Esophagus muscularis mucosa (tissue), 4 donors: ENCODE measurements around the gene FBXO5. TPM values are rescaled to one million over a fixed set of nuclear protein-coding genes. Genes with fewer than 3 reads are reported as not detected.

Experiments used
- DNase-seq: peaks from one replicate; pipeline ENCODE4 v3.0.0-alpha.2; 2017; ENCODE audit errors: extremely low spot score
- H3K27ac ChIP-seq, 4 donors: fragments of 200-600 bp; sonication (generic); replicated peaks in 1 of 4; 1 replicate in 3 of 4; 2 replicates in 1 of 4; pipeline ENCODE4 v1.5.1; 2016 to 2019; ENCODE audit warnings: mild to moderate bottlenecking in 1 of 4
- H3K27me3 ChIP-seq, 4 donors: fragments of 200-600 bp; sonication (generic); one replicate each; pipeline versions ENCODE4 v1.5.1 to v1.6.0; 2016 to 2019
- H3K36me3 ChIP-seq, 4 donors: fragments of 200-600 bp; sonication (generic); one replicate each; pipeline ENCODE4 v1.5.1; 2016 to 2019
- H3K4me1 ChIP-seq, 4 donors: fragments of 200-600 bp; sonication (generic); one replicate each; pipeline ENCODE4 v1.5.1; 2016 to 2019
- H3K4me3 ChIP-seq, 4 donors: fragments of 200-600 bp; sonication (generic); 1 replicate in 2 of 4; 2 replicates in 2 of 4; pipeline ENCODE4 v1.5.1; 2016 to 2019; ENCODE audit warnings: mild to moderate bottlenecking in 4 of 4, moderate library complexity in 1 of 4
- H3K9me3 ChIP-seq, 4 donors: fragments of 200-600 bp; sonication (generic); 1 replicate in 3 of 4; 2 replicates in 1 of 4; pipeline ENCODE4 v1.5.1; 2016 to 2019
- EP300 ChIP-seq: sonication (generic); formaldehyde crosslinking; IDR thresholded peaks from one replicate; pipeline ENCODE4 v1.6.1; 2017; ENCODE audit warnings: antibody characterized with exemption
- POLR2A ChIP-seq: fragments of 450-650 bp; IDR thresholded peaks from one replicate; pipeline ENCODE4 v1.6.1; 2017; ENCODE audit warnings: antibody characterized with exemption, moderate library complexity, mild to moderate bottlenecking, low read depth
- POLR2AphosphoS5 ChIP-seq, 2 donors: sonication (generic); formaldehyde crosslinking; IDR thresholded peaks; one replicate each; pipeline ENCODE4 v1.6.1; 2017; ENCODE audit warnings: antibody characterized with exemption in 2 of 2
- WGBS: methylation state at CpG from one replicate; pipeline ENCODE4 v1.1.5; 2018; 5-methylcytosine and 5-hydroxymethylcytosine counted together
- intact Hi-C: fragments of 100-400 bp; cut with DNase I; formaldehyde crosslinking; loops from one replicate; pipeline ENCODE4 v1.15.1; 2023
- total RNA-seq, 4 donors: library from RNA; depleted of rRNA; stranded (reverse); fragments of >200 nt; gene quantifications; one replicate each; pipeline versions ENCODE4 v1.1.0 to v1.2.1, GENCODE V29; 2016
- TF ChIP-seq, protein P1 (sequence below), 3 experiments: fragments of 200-600 bp in 2 of 3; fragments of 450-650 bp in 1 of 3; sonication (generic) in 2 of 3; IDR thresholded peaks; one replicate each; pipeline ENCODE4 v1.5.1; 2017 to 2019; ENCODE audit warnings: antibody characterized with exemption in 3 of 3, mild to moderate bottlenecking in 2 of 3, moderate library complexity in 1 of 3

FBXO5 gene
- total RNA-seq, 4 donors from 2014 or later, result 2.1 to 6.3 (median 4.1) TPM

DNA sequence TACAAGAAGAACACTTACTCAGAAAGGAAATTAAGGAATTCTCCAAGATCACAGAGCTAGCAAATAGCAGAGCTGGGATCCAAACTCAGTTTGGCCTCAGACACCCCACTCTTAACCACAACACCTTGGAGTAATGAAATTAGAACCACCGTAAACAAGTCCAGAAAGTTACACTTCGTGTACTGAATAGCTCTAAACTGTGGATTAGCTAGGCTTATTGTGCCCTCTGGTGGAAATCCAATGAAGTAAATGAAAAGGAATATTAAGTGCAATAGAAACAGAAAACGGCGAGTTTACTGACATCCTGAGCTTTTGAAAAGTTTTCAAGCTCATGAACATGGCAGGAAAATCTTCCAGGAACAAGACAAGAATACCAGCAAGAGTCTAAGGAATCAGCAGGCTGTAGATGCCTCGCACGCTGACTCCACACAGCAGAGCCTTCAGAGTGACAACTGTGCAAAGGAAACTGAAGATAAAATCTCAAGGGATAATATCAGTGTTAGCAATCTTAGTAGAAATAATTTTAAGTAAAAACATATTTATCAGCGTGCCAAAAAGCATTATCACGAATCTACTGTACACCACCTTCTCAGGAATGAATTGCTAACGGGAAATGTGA is 34.6 kb downstream of the FBXO5 start:
- Histone ChIP-seq H3K36me3 (no peaks in the 10 kb centered on the region), H3K4me1 (peaks cover 5 to 8% (median 6%) of the 10 kb centered on the region in 4 donors), H3K27me3 (peaks cover 0 to 5% (median 0%) of the 10 kb centered on the region in 4 donors), H3K9me3 (no peaks in the 10 kb centered on the region), H3K4me3 (peak overlapping the region in 1 of 4 donors; percentile 15), H3K27ac (no peak overlapping the region)
- intact Hi-C loops, result loop anchor here (5.0 kb wide), 1 partner anchor 86 kb away; no protein-coding TSS in a partner anchor
- TF ChIP-seq POLR2AphosphoS5 (IDR thresholded peaks at IDR 0.05) (no peak), EP300 (no peak)
- TF ChIP-seq, protein P1, sequence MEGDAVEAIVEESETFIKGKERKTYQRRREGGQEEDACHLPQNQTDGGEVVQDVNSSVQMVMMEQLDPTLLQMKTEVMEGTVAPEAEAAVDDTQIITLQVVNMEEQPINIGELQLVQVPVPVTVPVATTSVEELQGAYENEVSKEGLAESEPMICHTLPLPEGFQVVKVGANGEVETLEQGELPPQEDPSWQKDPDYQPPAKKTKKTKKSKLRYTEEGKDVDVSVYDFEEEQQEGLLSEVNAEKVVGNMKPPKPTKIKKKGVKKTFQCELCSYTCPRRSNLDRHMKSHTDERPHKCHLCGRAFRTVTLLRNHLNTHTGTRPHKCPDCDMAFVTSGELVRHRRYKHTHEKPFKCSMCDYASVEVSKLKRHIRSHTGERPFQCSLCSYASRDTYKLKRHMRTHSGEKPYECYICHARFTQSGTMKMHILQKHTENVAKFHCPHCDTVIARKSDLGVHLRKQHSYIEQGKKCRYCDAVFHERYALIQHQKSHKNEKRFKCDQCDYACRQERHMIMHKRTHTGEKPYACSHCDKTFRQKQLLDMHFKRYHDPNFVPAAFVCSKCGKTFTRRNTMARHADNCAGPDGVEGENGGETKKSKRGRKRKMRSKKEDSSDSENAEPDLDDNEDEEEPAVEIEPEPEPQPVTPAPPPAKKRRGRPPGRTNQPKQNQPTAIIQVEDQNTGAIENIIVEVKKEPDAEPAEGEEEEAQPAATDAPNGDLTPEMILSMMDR (IDR thresholded peaks at IDR 0.05), result peak; percentile 47 to 61 (median 58)
- WGBS, result 30% methylated on average over 9 of the region's 9 CpGs
- DNase-seq, result no peak

DNA sequence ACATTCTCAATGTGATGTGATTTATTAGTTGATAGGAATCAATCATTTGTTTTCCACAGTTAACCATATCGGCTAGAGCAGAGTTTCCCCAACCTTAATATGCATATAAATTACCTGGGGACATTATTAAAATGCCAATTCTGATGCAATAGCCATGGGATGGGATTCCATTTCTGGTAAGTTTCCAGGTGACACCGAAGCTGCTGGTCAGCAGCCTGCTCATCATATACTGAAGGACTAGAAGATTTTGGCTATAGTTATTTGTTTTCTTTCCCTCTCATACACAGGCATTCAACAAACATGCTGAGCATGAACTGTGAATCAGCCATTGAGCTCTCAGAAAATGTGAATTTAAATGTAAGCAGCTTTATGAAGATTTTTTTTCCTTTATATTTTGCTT is 35.8 kb downstream of the FBXO5 start:
- no peak overlapping the region for H3K4me3 ChIP-seq
- intact Hi-C loops, result loop anchor here (5.0 kb wide), 1 partner anchor 85 kb away; no protein-coding TSS in a partner anchor
- peaks cover 0 to 5% (median 0%) of the 10 kb centered on the region in 4 donors for H3K27me3 ChIP-seq
- H3K9me3 ChIP-seq, result no peaks in the 10 kb centered on the region
- TF ChIP-seq POLR2A (no peak), POLR2AphosphoS5 (IDR thresholded peaks at IDR 0.05) (no peak), EP300 (no peak)
- TF ChIP-seq, protein P1 (IDR thresholded peaks at IDR 0.05), result no peak
- H3K36me3 ChIP-seq, result no peaks in the 10 kb centered on the region
- DNase-seq, result no peak
- peaks cover 5 to 8% (median 6%) of the 10 kb centered on the region in 4 donors for H3K4me1 ChIP-seq
- WGBS, result 68% methylated on average over 2 of the region's 2 CpGs
- H3K27ac ChIP-seq, result no peak overlapping the region

DNA sequence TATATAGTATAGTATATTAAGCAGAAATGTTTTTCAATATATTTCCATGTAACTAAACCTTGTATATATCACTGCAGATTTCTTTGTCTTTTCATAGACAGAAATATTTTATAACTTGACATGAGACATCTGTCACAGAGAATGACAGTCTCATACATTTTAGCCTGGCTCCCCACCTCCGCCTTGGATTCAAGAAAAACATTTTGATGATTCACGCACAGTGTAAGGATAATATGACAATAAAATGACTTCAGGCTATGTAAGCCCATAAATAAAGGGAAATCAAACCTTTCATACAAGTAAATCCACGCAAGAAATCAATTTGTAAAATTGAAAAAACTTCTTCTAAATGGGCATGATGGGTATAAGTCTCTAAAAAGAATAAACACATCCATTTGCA is 36.4 kb downstream of the FBXO5 start:
- H3K4me3 ChIP-seq, result no peak overlapping the region
- no peaks in the 10 kb centered on the region for H3K36me3 ChIP-seq
- no peak overlapping the region for H3K27ac ChIP-seq
- H3K9me3 ChIP-seq, result no peaks in the 10 kb centered on the region
- no peak for DNase-seq
- TF ChIP-seq EP300 (no peak), POLR2A (no peak), POLR2AphosphoS5 (IDR thresholded peaks at IDR 0.05) (no peak)
- TF ChIP-seq, protein P1 (IDR thresholded peaks at IDR 0.05), result no peak
- intact Hi-C loops, result loop anchor here (5.0 kb wide), 1 partner anchor 84 kb away; no protein-coding TSS in a partner anchor
- peaks cover 5 to 8% (median 6%) of the 10 kb centered on the region in 4 donors for H3K4me1 ChIP-seq
- WGBS, result 77% methylated on average over 3 of the region's 3 CpGs
- H3K27me3 ChIP-seq, result peaks cover 0 to 5% (median 0%) of the 10 kb centered on the region in 4 donors

DNA sequence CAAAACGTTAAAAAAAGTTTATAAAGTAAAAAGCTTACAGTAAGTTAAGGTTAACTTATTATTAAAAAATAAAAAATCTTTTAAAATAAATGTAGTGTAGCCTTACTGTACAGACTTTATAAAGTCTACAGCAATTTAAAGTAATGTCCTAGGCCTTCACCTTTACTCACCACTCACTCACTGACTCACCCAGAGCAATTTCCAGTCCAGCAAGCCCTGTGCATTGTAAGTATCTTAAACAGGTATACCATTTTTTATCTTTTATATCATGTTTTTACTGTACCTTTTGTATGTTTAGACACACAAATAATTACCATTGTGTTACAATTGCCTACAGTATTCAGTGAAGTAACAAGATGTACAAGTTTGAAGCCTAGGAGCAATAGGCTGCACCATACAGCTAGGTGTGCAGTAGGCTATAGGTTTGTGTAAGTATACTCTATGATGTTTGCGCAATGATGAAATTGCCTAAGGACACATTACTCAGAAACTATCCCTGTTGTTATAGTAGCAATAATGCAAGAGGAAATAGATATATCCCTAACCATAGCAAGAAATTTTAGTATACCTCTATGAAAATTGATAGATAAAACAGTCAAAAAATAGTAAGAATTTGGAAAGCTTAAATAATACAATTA is 39.5 kb downstream of the FBXO5 start:
- peaks cover 0 to 6% (median 0%) of the 10 kb centered on the region in 4 donors for H3K27me3 ChIP-seq
- no peak for DNase-seq
- no peaks in the 10 kb centered on the region for H3K36me3 ChIP-seq
- peaks cover 5 to 6% (median 5%) of the 10 kb centered on the region in 4 donors for H3K4me1 ChIP-seq
- TF ChIP-seq EP300 (no peak), POLR2A (no peak), POLR2AphosphoS5 (IDR thresholded peaks at IDR 0.05) (no peak)
- TF ChIP-seq, protein P1 (IDR thresholded peaks at IDR 0.05), result no peak
- intact Hi-C loops, result no loop called here
- no peak overlapping the region for H3K27ac ChIP-seq
- H3K4me3 ChIP-seq, result no peak overlapping the region
- no peaks in the 10 kb centered on the region for H3K9me3 ChIP-seq
- 90% methylated on average over 2 of the region's 2 CpGs for WGBS
